ENCODE measurements around the gene CA11. TPM values are rescaled to one million over a fixed set of nuclear protein-coding genes. Genes with fewer than 3 reads are reported as not detected.
A peak's percentile ranks its signal among the peaks of the same experiment; 100 is the strongest.

The CA11 gene
- total RNA-seq, 4 donors from 2014 or later = 1.4 to 2.5 TPM; not detected in 2

- in situ Hi-C loops (cut with MboI; ENCODE audit: low pct_ligation_motif_present in 1 of 4, low pct_unique_long_range_greater_than_20kb in 1 of 4, low sequenced_read_pairs in 3 of 4) = no loop called here
- H3K4me3 ChIP-seq = no peak overlapping the region
- no peaks in the 10 kb centered on the region for H3K27me3 ChIP-seq
- no peak for DNase-seq
- 84 to 100% methylated on average over 5 to 12 of the region's 12 CpGs for WGBS, 2 donors (ENCODE audit: low coverage in 1 of 2)
- intact Hi-C loops (cut with DNase I; ENCODE audit: low total_unique reads) = no loop called here
- H3K4me1 ChIP-seq = peaks cover 0 to 8% (median 2%) of the 10 kb centered on the region in 4 donors
- H3K9me3 ChIP-seq = no peaks in the 10 kb centered on the region
- TF ChIP-seq POLR2AphosphoS5 (IDR thresholded peaks at IDR 0.05) (no peak), EP300 (IDR thresholded peaks at IDR 0.05; ENCODE audit: low read depth) (no peak), POLR2A (IDR thresholded peaks at IDR 0.05) (no peak)
- TF ChIP-seq, protein P1, sequence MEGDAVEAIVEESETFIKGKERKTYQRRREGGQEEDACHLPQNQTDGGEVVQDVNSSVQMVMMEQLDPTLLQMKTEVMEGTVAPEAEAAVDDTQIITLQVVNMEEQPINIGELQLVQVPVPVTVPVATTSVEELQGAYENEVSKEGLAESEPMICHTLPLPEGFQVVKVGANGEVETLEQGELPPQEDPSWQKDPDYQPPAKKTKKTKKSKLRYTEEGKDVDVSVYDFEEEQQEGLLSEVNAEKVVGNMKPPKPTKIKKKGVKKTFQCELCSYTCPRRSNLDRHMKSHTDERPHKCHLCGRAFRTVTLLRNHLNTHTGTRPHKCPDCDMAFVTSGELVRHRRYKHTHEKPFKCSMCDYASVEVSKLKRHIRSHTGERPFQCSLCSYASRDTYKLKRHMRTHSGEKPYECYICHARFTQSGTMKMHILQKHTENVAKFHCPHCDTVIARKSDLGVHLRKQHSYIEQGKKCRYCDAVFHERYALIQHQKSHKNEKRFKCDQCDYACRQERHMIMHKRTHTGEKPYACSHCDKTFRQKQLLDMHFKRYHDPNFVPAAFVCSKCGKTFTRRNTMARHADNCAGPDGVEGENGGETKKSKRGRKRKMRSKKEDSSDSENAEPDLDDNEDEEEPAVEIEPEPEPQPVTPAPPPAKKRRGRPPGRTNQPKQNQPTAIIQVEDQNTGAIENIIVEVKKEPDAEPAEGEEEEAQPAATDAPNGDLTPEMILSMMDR (IDR thresholded peaks at IDR 0.05) = no peak
- H3K27ac ChIP-seq = no peak overlapping the region
- H3K36me3 ChIP-seq = no peaks in the 10 kb centered on the region
Measured at GRCh38 chr19:48650974-48651682, 5.1 kb upstream of the CA11 start.

DNA sequence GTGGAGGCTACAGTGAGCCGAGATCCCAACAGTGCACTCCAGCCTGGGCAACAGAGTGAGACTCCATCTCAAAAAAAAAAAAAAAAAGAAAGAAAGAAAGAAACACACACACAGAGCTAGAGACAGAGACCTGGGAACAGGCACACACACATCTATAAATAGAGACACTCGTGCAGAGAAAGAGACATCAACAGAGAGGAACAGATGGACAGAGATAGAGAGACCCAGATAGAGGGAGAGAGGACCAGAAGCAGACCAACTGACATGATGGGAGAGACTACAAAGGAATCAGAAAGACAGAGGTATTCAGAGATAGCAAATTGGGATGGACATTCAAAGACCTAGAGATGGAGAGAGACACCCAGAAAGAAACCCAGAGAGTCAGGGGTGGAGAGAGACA, 2.1 kb upstream of the CA11 start:
- peaks cover 8 to 27% (median 13%) of the 10 kb centered on the region in 4 donors for H3K4me1 ChIP-seq
- H3K4me3 ChIP-seq = no peak overlapping the region
- no peak for DNase-seq
- no peak overlapping the region for H3K27ac ChIP-seq
- intact Hi-C loops (cut with DNase I; ENCODE audit: low total_unique reads) (loop anchor here (5.0 kb wide), 1 partner anchor 89 kb away; no protein-coding TSS in a partner anchor), in situ Hi-C loops (cut with MboI; ENCODE audit: low pct_ligation_motif_present in 1 of 4, low pct_unique_long_range_greater_than_20kb in 1 of 4, low sequenced_read_pairs in 3 of 4) (loop anchor here in 1 of 4 donors (10.0 kb wide), 1 partner anchor 97 kb away; the partner anchor contains the start of genes IZUMO1 and RASIP1)
- no peaks in the 10 kb centered on the region for H3K9me3 ChIP-seq
- H3K36me3 ChIP-seq = no peaks in the 10 kb centered on the region
- H3K27me3 ChIP-seq = no peaks in the 10 kb centered on the region
- 57 to 78% methylated on average over 1 to 2 of the region's 2 CpGs for WGBS, 2 donors (ENCODE audit: low coverage in 1 of 2)
- TF ChIP-seq POLR2AphosphoS5 (IDR thresholded peaks at IDR 0.05) (no peak), POLR2A (IDR thresholded peaks at IDR 0.05) (no peak), EP300 (IDR thresholded peaks at IDR 0.05; ENCODE audit: low read depth) (no peak)
- TF ChIP-seq, protein P1 (IDR thresholded peaks at IDR 0.05) = no peak

DNA sequence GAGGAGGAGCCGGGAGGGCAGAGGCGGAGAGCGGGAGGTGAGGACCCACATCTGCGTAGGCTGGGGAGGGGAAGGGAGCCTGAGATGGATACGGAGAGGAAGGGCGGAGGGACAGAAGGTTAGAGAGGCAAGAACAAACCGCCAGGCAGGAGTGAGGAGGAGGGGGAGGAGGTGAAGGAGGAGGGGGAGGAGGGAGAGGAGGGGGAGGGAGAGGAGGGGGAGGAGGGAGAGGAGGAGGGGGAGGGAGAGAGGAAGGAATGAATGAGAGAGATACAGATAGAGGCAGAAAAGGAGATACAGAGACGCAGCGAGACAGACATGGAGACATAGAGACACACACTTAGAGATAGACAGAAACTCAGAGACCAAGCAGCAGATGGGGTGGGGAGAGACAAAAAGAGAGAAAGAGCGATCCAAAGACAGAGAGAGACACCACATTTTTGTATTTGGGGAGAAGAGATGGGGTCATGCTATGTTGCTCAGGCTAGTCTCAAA, 782 bp upstream of the CA11 start:
- no peak for TF ChIP-seq POLR2A (IDR thresholded peaks at IDR 0.05)
- H3K27me3 ChIP-seq = no peaks in the 10 kb centered on the region
- no peaks in the 10 kb centered on the region for H3K36me3 ChIP-seq
- H3K9me3 ChIP-seq = no peaks in the 10 kb centered on the region
- no peak for DNase-seq
- intact Hi-C loops (cut with DNase I; ENCODE audit: low total_unique reads) (loop anchor here (5.0 kb wide), 1 partner anchor 91 kb away; no protein-coding TSS in a partner anchor), in situ Hi-C loops (cut with MboI; ENCODE audit: low pct_ligation_motif_present in 1 of 4, low pct_unique_long_range_greater_than_20kb in 1 of 4, low sequenced_read_pairs in 3 of 4) (loop anchor here in 1 of 4 donors (10.0 kb wide), 1 partner anchor 98 kb away; the partner anchor contains the start of genes IZUMO1 and RASIP1)
- 10 to 12% methylated on average over 7 to 10 of the region's 10 CpGs for WGBS, 2 donors (ENCODE audit: low coverage in 1 of 2)
- H3K4me3 ChIP-seq = peak overlapping the region in 2 of 4 donors; percentile 41 to 54
- H3K27ac ChIP-seq = peak overlapping the region; percentile 81 to 90 (median 84)
- peaks cover 8 to 27% (median 13%) of the 10 kb centered on the region in 4 donors for H3K4me1 ChIP-seq

DNA sequence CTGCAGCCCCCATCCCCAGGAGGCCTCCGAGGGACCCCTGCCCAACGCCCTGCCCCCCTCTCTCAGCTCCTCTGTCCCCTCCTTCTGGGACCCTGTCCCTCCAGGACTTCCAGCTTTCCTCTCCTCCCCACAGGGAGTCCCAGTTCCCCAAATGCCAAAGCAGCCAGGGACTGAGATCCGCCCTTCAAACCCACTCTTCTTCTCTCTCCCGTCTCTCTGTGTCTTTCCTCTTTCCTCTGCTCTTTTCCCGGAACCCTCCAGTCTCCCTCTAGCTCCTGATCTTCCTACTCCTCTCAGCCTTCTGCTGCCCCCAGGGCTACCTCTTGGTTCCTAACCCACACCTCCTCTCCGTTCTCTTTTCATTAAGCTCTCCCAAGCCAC, 377 bp downstream of the CA11 start:
- Histone ChIP-seq H3K27me3 (no peaks in the 10 kb centered on the region), H3K36me3 (no peaks in the 10 kb centered on the region), H3K4me1 (peaks cover 8 to 27% (median 13%) of the 10 kb centered on the region in 4 donors), H3K9me3 (no peaks in the 10 kb centered on the region), H3K4me3 (peak overlapping the region; percentile 30 to 54 (median 45)), H3K27ac (peak overlapping the region; percentile 81 to 90 (median 84))
- TF ChIP-seq, protein P1 (IDR thresholded peaks at IDR 0.05) = no peak
- no peak for TF ChIP-seq POLR2A (IDR thresholded peaks at IDR 0.05)
- no peak for TF ChIP-seq EP300 (IDR thresholded peaks at IDR 0.05; ENCODE audit: low read depth)
- no peak for TF ChIP-seq POLR2AphosphoS5 (IDR thresholded peaks at IDR 0.05)
- DNase-seq = no peak
- WGBS, 2 donors (ENCODE audit: low coverage in 1 of 2) = 0 to 4% methylated on average over 4 to 6 of the region's 6 CpGs
- in situ Hi-C loops (cut with MboI; ENCODE audit: low pct_ligation_motif_present in 1 of 4, low pct_unique_long_range_greater_than_20kb in 1 of 4, low sequenced_read_pairs in 3 of 4) (loop anchor here in 1 of 4 donors (10.0 kb wide), 1 partner anchor 99 kb away; the partner anchor contains the start of genes IZUMO1 and RASIP1), intact Hi-C loops (cut with DNase I; ENCODE audit: low total_unique reads) (loop anchor here (5.0 kb wide), 1 partner anchor 92 kb away; no protein-coding TSS in a partner anchor)

All from transverse colon (tissue), 4 donors.